NCI-H2171 treated with DMSO at 0.1 percent for 48 hours (cell line): ENCODE results near the gene CHRM1.

Experiments used
- DNase-seq: peaks from one replicate; lab custom pipeline; 2025; lab: John Stamatoyannopoulos, UW

The CHRM1 gene

DNA sequence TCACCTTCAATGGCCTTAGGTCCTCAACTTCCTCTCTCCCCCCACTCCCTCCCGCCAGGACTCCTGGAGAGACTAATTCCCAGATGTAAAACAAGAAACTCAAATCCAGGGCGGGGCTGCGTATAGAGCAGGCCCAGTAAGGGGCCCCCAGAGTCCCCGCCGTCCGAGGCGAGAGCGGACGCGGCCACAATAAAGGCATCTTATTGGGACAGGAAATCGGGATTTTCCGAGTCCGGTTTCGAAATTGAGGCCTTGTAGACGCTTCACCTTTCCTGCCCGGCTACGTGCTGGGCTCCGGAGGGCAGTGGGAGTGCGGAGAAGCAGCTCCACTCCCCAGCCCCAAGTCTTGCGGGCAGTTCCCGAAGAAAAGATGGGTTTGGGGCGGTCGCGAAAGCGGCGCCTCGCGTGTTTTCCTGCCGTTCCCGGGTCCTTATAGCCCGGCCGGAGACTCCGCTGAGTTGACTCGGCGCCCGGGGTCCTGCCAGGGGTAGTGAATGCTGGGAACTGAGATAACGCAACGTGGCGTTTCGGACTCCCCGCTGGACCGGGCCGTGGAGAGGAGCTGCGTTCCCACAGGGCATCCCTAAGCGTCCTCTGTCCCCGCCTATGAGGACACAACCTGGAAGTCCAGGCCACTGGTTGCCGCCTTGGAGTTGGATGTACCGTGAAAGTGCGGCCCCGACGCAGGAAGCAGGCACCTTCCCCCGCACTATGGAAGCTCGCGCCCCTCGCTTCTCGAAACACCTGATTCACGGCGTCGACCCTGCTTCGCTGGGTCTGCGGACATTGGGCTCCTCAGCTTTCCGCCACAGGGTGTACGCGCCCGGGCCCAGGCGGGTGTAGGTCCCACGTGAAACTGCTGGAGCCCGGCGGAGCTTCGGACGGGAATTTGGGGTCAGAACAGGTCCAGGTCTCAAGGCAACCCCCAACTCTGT, 4.8 kb upstream of the CHRM1 start:
- no peak for DNase-seq

GRCh38 chr11:62925308-62925707, 4.1 kb upstream of the CHRM1 start:
- no peak for DNase-seq

- DNase-seq, result peak; percentile 35
Measured at GRCh38 chr11:62923601-62924411, 2.6 kb upstream of the CHRM1 start.

DNA sequence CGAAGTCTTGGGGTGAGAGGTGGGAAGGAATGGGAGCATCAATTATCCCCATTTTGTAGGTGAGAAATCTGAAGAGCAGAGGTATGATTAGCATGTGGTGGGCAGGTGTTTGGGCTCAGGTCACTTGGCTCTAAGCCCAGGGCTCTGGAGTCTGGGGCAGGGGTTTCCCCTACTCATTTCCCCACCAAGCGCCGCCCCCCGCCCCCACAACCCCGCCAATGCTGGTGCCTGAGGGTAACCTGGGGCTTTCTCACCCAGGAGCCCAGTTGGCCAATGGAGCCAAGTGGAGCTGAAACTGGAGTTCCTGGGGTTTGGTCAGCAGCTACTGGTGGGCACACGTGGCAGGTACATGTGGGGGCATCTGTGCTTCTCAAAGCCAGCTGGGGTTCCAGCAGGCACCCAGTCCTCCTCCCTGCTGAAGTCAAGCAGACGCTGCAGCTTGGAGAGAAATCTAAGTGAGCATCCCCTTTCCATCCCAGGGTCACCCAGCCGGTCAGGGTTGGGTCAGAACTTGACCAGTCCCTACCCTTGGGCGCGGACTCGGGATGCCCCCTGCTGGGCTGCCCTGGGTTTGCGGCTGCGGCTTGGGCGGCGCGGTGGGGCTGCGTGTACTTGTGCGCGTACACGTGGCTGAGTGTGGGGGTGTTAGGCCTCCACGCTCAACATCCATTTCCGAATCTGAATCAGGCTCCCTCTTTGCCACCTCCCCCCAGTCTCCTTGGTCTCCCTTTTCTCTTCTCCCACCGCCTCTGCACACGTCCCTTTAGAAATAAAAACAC, 1.7 kb upstream of the CHRM1 start:
- DNase-seq, result no peak

GRCh38 chr11:62922189-62922589, 1.0 kb upstream of the CHRM1 start:
- DNase-seq, result peak; percentile 61

- DNase-seq, result peak; percentile 67
Measured at GRCh38 chr11:62921573-62922188, 518 bp upstream of the CHRM1 start.

- no peak for DNase-seq
Measured at GRCh38 chr11:62919898-62920640, 1.1 kb downstream of the CHRM1 start.

- no peak for DNase-seq
Measured at GRCh38 chr11:62919476-62919875, 1.7 kb downstream of the CHRM1 start.

GRCh38 chr11:62918531-62918930, 2.6 kb downstream of the CHRM1 start:
- no peak for DNase-seq

DNA sequence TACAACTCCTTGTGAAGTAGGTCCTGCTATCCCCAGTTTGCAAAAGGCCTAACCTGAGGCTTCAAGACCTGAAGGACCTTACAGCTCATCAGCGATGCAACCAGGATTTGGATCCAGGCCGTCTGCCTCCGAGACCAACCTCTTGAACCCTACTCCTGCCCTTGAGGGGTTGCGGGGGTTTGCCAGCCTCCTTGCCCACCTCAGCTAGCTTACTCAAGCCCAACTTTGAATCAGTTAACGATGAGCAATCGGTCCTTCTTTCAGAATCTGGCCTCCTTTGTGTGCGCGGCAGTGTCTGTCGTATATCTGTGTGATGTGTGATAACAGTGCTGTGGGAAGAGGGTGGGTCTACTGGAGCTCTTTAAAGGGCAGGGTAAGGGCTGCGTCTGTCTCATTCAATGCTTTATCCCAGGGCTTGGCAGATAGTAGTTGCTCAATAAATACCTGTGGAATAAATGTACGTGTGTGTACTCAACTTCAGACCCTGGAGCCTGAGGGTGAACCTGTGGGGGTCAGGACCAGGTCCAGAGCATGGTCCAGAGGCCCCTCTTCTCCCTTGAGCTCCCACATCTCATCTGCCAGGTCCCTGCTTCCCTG, 3.2 kb downstream of the CHRM1 start:
- DNase-seq, result no peak

GRCh38 chr11:62914416-62914815, 6.7 kb downstream of the CHRM1 start:
- DNase-seq, result no peak

DNA sequence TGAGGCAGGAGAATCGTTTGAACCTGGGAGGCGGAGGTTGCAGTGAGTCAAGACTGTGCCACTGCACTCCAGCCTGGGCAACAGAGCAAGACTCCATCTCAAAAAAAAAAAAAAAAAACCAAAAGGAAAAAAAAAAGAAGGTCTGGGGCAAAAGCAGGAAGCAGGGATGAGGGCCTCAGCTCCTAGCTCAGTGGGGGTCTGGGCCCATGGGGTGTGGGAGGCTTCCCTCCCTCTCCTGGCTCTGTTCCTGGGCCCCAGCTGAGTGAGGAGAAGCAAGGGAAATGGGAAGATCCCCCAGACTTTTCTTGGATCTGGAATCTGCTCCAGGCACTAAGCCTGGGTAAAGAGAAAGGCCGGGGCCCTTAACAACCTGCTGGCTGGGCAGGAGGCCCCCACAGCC, 8.9 kb downstream of the CHRM1 start:
- DNase-seq, result no peak

DNA sequence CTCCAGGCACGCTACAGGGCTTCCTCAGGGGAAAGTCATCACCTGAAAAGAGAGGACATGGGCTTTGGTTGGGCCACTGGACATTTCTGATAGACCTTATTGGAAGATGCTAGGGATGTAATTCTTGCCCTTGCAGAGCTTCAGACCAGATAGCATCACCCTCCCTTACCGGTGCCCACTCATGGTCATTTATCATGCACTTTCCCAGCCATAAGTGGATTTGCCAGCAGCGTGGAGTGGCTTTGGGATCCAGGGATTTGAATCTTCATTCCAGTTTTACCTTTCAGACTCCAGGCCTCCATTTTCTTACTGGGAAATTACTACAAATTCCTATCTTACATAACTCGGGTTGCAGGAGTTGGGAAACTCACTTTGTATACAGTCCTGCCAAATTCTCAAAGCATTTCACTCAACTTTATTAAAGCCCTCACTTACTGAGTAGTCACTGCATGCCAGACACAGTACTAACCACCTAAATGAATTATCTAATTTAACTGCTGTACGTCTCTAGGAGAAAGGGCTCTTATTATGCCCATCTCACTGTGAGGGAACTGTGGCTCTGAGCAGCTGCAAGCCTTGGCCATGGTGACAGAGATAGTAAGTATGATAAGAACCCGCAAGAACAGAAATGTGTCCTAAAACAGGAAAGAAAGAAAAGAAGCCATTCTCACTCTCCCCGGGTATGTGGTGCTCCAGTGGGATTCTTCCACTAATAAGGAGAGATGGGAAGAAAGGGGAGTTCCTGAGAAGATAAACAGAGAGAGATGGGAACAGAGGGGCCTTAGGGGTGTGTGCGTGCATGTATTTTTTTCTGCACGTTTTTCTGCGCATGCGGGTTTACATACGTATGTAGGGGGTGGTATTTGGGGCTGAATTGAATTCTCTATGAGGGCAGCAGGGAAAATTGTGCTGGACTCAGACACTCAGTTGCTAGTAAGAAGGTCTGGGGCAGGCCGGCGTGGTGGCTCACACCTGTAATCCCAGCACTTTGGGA, 9.7 kb downstream of the CHRM1 start:
- DNase-seq, result no peak

DNA sequence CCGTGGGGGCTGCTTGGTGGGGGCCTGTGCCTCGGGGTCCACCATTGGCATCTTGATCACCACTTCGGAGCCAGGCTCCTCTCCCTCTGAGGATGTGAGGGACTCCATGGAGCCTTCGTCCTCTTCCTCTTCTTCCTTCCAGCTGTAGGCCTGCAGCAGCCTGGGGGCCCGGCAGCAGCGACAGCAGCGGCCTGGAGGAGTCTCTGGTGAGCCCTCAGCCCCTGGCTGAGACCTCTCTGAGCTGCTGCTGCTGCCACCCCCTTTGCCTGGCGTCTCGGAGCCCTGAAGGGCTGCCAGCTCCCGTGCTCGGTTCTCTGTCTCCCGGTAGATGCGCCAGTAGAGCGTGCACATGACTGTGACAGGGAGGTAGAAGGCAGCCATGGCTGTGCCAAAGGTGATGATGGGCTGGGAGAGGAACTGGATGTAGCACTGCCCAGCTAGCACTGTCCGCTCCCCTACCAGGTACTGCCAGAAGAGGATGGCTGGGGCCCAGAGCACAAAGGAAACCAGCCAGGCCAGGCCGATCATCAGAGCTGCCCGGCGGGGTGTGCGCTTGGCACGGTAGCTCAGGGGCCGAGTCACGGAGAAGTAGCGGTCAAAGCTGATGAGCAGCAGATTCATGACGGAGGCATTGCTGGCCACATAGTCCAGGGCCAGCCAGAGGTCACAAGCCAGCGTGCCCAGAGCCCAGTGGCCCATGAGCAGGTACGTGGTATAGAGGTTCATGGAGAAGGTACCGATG, 10.9 kb downstream of the CHRM1 start:
- DNase-seq, result no peak

DNA sequence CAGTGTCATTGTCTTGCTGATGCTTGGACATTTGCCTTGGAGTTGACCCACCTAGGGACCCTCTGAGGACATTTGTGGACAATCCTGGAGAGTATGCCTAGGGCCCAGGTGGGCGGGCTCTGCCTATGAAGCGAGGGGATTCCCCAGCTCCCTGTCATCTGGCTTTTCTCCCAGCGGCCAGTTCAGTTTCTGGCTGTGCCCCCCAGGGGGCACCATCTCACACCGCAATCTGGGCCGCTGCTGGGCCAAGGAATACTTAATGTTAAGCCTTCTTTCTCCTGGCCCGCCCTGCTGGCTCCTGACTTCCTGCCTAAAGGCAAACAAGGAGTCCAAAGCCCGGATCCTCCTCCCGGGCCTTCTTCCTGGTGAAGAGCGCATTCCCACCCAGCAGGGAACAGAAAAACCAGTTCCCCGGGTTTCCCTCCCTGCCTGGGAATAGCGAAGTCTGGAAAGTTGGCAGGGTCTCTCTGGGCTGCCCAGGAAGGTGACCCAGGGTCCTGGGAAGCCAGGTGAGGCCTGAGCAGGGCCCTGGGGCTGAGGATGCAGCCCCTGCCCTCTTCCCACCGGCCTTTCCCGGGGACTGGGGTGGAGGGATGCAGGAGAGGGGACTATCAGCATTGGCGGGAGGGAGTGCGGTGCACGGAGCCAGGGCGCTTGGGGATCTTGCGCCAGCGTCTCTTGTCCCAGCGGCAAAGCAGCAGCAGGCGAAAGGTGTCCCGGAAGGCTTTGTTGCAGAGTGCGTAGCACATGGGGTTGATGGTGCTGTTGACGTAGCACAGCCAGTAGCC, 11.9 kb downstream of the CHRM1 start:
- DNase-seq, result no peak

DNA sequence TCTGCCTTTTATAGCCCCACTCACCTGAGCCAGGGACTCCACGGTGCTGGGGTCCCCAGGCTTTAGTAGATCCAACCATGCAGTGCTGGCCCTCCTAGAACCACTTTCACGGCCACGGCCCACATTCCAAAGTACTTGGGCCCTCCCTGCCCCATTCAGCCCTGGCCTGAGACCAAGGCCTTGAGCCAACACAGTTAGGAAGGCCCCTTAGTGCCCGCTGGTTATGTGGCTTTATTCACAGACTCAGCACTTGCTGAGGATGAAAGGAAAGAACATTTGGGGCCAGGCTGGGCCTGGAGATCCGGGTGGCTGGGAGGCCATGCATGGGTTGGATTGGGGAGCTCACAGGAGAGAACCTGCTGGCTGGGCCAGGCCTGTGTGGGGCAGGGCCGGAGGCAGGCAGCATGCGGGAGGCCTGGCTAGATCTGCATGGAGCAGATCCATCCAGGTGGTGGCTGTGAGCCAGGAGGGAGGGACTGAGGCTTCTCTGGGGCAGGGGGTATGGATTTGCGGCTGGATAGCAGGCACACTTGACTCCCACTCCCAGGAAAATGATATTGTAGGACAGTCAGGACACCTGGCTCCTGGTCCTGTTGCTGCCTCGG, 12.6 kb downstream of the CHRM1 start:
- no peak for DNase-seq

GRCh38 chr11:62905927-62906531, 15.1 kb downstream of the CHRM1 start:
- peak; percentile 77 for DNase-seq
